ENCODE data around the gene CAMTA2. TPM values are rescaled to one million over a fixed set of nuclear protein-coding genes. Genes with fewer than 3 reads are reported as not detected.
A peak's percentile ranks its signal among the peaks of the same experiment; 100 is the strongest.

CAMTA2 gene
- total RNA-seq, 1 experiment from 2014 or later, result 9.2 TPM

GRCh38 chr17:4944554-4945175 is 42.8 kb downstream of the CAMTA2 start (continued):
- TF ChIP-seq, protein P1, sequence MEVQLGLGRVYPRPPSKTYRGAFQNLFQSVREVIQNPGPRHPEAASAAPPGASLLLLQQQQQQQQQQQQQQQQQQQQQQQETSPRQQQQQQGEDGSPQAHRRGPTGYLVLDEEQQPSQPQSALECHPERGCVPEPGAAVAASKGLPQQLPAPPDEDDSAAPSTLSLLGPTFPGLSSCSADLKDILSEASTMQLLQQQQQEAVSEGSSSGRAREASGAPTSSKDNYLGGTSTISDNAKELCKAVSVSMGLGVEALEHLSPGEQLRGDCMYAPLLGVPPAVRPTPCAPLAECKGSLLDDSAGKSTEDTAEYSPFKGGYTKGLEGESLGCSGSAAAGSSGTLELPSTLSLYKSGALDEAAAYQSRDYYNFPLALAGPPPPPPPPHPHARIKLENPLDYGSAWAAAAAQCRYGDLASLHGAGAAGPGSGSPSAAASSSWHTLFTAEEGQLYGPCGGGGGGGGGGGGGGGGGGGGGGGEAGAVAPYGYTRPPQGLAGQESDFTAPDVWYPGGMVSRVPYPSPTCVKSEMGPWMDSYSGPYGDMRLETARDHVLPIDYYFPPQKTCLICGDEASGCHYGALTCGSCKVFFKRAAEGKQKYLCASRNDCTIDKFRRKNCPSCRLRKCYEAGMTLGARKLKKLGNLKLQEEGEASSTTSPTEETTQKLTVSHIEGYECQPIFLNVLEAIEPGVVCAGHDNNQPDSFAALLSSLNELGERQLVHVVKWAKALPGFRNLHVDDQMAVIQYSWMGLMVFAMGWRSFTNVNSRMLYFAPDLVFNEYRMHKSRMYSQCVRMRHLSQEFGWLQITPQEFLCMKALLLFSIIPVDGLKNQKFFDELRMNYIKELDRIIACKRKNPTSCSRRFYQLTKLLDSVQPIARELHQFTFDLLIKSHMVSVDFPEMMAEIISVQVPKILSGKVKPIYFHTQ (CRISPR knock-in tag; IDR thresholded peaks at IDR 0.05), result no peak
- TF ChIP-seq CREM (CRISPR knock-in tag; IDR thresholded peaks at IDR 0.05) (no peak), MYBL2 (CRISPR knock-in tag; IDR thresholded peaks at IDR 0.05) (no peak), ZNF396 (CRISPR knock-in tag; IDR thresholded peaks at IDR 0.05; ENCODE audit: borderline replicate concordance) (no peak), EMX1 (CRISPR knock-in tag; IDR thresholded peaks at IDR 0.05) (peak; percentile 78; the same call in 1 of the 2 replicates), FOXK1 (CRISPR knock-in tag; IDR thresholded peaks at IDR 0.05) (no peak; the same call in 1 of the 2 replicates), ZBTB21 (CRISPR knock-in tag; IDR thresholded peaks at IDR 0.05; ENCODE audit: borderline replicate concordance) (peak; percentile 53; the same call in 1 of the 2 replicates), SOX15 (CRISPR knock-in tag; IDR thresholded peaks at IDR 0.05) (no peak), ATF2 (CRISPR knock-in tag; IDR thresholded peaks at IDR 0.05; ENCODE audit: borderline replicate concordance, low read depth) (no peak), ZNF671 (CRISPR knock-in tag; IDR thresholded peaks at IDR 0.05) (peak; percentile 15; the same call in 1 of the 2 replicates), ZNF232 (CRISPR knock-in tag; IDR thresholded peaks at IDR 0.05) (no peak), ZNF219 (CRISPR knock-in tag; IDR thresholded peaks at IDR 0.05; ENCODE audit: borderline replicate concordance) (no peak), HMGXB4 (CRISPR knock-in tag; IDR thresholded peaks at IDR 0.05) (no peak), ZNF532 (CRISPR knock-in tag; IDR thresholded peaks at IDR 0.05; ENCODE audit: borderline replicate concordance) (no peak)
- TF ChIP-seq, protein P2, sequence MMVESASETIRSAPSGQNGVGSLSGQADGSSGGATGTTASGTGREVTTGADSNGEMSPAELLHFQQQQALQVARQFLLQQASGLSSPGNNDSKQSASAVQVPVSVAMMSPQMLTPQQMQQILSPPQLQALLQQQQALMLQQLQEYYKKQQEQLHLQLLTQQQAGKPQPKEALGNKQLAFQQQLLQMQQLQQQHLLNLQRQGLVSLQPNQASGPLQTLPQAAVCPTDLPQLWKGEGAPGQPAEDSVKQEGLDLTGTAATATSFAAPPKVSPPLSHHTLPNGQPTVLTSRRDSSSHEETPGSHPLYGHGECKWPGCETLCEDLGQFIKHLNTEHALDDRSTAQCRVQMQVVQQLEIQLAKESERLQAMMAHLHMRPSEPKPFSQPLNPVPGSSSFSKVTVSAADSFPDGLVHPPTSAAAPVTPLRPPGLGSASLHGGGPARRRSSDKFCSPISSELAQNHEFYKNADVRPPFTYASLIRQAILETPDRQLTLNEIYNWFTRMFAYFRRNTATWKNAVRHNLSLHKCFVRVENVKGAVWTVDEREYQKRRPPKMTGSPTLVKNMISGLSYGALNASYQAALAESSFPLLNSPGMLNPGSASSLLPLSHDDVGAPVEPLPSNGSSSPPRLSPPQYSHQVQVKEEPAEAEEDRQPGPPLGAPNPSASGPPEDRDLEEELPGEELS (CRISPR knock-in tag; IDR thresholded peaks at IDR 0.05), result no peak
- TF ChIP-seq, protein P3, sequence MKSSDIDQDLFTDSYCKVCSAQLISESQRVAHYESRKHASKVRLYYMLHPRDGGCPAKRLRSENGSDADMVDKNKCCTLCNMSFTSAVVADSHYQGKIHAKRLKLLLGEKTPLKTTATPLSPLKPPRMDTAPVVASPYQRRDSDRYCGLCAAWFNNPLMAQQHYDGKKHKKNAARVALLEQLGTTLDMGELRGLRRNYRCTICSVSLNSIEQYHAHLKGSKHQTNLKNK (CRISPR knock-in tag; IDR thresholded peaks at IDR 0.05), result no peak
- TF ChIP-seq, protein P4, sequence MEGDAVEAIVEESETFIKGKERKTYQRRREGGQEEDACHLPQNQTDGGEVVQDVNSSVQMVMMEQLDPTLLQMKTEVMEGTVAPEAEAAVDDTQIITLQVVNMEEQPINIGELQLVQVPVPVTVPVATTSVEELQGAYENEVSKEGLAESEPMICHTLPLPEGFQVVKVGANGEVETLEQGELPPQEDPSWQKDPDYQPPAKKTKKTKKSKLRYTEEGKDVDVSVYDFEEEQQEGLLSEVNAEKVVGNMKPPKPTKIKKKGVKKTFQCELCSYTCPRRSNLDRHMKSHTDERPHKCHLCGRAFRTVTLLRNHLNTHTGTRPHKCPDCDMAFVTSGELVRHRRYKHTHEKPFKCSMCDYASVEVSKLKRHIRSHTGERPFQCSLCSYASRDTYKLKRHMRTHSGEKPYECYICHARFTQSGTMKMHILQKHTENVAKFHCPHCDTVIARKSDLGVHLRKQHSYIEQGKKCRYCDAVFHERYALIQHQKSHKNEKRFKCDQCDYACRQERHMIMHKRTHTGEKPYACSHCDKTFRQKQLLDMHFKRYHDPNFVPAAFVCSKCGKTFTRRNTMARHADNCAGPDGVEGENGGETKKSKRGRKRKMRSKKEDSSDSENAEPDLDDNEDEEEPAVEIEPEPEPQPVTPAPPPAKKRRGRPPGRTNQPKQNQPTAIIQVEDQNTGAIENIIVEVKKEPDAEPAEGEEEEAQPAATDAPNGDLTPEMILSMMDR (IDR thresholded peaks at IDR 0.05), result no peak
